Thyroid gland (tissue), 4 donors: ENCODE results near the gene PGF.

Experiments used
- POLR2A ChIP-seq, 2 donors: fragments of 450-650 bp; IDR thresholded peaks; one replicate each; pipeline ENCODE4 v1.6.1; 2017; ENCODE audit warnings: antibody characterized with exemption in 2 of 2, mild to moderate bottlenecking in 2 of 2, moderate library complexity in 1 of 2
- TF ChIP-seq, protein P1 (sequence below), 6 experiments: fragments of 200-600 bp in 3 of 6; fragments of 450-650 bp in 3 of 6; sonication (generic) in 3 of 6; IDR thresholded peaks; one replicate each; pipeline ENCODE4 v1.5.1; 2016 to 2019; ENCODE audit warnings: antibody characterized with exemption in 6 of 6, mild to moderate bottlenecking in 2 of 6, inconsistent platforms in 1 of 6, moderate library complexity in 1 of 6

DNA sequence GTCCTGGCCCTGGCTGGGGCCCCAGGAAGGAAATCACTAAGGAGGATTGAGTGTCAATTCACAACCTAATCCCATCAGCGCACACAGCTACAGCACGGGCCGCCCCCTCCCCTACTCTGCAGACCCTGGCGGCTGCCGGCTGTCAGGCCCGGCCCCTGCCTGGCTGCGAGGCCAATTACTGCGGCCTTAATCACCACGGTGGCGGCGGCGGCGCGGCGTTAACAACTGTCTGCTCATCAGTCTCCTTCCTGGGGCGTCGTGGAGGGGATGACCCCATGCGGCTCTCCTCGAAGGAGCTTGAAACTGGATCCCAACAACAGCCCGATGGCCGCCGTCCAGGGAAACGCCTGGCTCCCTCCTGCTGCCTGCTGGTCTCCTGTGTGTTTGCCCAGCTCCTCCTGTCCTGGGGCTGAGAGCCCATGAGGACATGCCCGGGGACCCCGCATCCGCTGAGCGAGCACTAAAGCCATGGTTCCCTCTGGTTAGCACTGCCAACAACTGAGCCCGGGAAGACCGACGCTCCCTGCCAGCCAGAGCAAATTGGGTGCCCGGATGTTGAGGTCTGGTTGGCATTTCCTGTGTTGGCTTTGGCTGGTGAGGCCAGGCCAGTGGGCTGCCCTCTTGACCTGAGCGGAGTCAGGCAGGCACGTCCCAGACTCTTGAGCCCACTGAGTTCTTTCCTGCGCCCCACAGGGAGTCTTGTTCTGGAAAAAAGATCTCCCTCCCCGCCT, 25.5 kb upstream of the PGF start:
- TF ChIP-seq, protein P1, sequence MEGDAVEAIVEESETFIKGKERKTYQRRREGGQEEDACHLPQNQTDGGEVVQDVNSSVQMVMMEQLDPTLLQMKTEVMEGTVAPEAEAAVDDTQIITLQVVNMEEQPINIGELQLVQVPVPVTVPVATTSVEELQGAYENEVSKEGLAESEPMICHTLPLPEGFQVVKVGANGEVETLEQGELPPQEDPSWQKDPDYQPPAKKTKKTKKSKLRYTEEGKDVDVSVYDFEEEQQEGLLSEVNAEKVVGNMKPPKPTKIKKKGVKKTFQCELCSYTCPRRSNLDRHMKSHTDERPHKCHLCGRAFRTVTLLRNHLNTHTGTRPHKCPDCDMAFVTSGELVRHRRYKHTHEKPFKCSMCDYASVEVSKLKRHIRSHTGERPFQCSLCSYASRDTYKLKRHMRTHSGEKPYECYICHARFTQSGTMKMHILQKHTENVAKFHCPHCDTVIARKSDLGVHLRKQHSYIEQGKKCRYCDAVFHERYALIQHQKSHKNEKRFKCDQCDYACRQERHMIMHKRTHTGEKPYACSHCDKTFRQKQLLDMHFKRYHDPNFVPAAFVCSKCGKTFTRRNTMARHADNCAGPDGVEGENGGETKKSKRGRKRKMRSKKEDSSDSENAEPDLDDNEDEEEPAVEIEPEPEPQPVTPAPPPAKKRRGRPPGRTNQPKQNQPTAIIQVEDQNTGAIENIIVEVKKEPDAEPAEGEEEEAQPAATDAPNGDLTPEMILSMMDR (IDR thresholded peaks at IDR 0.05): no peak
- no peak for TF ChIP-seq POLR2A (IDR thresholded peaks at IDR 0.05)
